Head of caudate nucleus (tissue), 42 donors: Measurements from ENCODE around the gene KIAA0319L.
A peak's percentile ranks its signal among the peaks of the same experiment; 100 is the strongest.

ENCODE experiments used
- DNase-seq, 42 donors: peaks; one replicate each; pipeline versions ENCODE4 v3.0.0 to v3.0.0-alpha.2; 2020 to 2021; ENCODE audit warnings: mixed read lengths in 7 of 42
- intact Hi-C: fragments of 100-400 bp; cut with DNase I; formaldehyde crosslinking; loops from one replicate; pipeline ENCODE4 v1.15.0; 2022

KIAA0319L gene

GRCh38 chr1:35518183-35518582 is 39.0 kb downstream of the KIAA0319L start:
- intact Hi-C loops = no loop called here
- DNase-seq = no peak

GRCh38 chr1:35511305-35511704 is 45.9 kb downstream of the KIAA0319L start:
- intact Hi-C loops = no loop called here
- no peak for DNase-seq

- peak in 1 of 42 donors; percentile 55 for DNase-seq
- intact Hi-C loops = no loop called here
Observed at GRCh38 chr1:35509558-35509957, 47.6 kb downstream of the KIAA0319L start.

GRCh38 chr1:35507947-35508346 is 49.3 kb downstream of the KIAA0319L start:
- no peak for DNase-seq
- intact Hi-C loops = no loop called here

GRCh38 chr1:35506960-35507912 is 50.0 kb downstream of the KIAA0319L start:
- intact Hi-C loops = no loop called here

GRCh38 chr1:35505911-35506798 is 51.0 kb downstream of the KIAA0319L start:
- DNase-seq = no peak
- intact Hi-C loops = no loop called here

More at GRCh38 chr1:35506960-35507912, 50.0 kb downstream of the KIAA0319L start:
- no peak for DNase-seq

GRCh38 chr1:35502242-35502641 is 55.0 kb downstream of the KIAA0319L start:
- intact Hi-C loops = no loop called here
- DNase-seq = no peak

- intact Hi-C loops = no loop called here
- no peak for DNase-seq
Observed at GRCh38 chr1:35500439-35500838, 56.8 kb downstream of the KIAA0319L start.

- DNase-seq = no peak
- intact Hi-C loops = no loop called here
Observed at GRCh38 chr1:35499652-35500176, 57.5 kb downstream of the KIAA0319L start.

GRCh38 chr1:35499231-35499630 is 58.0 kb downstream of the KIAA0319L start:
- intact Hi-C loops = no loop called here
- no peak for DNase-seq

GRCh38 chr1:35497571-35497970 is 59.6 kb downstream of the KIAA0319L start:
- intact Hi-C loops = no loop called here
- no peak for DNase-seq

GRCh38 chr1:35490250-35490649 is 67.0 kb downstream of the KIAA0319L start:
- intact Hi-C loops = no loop called here

GRCh38 chr1:35488336-35488735 is 68.9 kb downstream of the KIAA0319L start:
- DNase-seq = no peak
- intact Hi-C loops = no loop called here

More at GRCh38 chr1:35490250-35490649, 67.0 kb downstream of the KIAA0319L start:
- no peak for DNase-seq

GRCh38 chr1:35486858-35487408 is 70.3 kb downstream of the KIAA0319L start:
- DNase-seq = no peak
- intact Hi-C loops = no loop called here

- intact Hi-C loops = no loop called here
Observed at GRCh38 chr1:35481229-35481628, 76.0 kb downstream of the KIAA0319L start.

GRCh38 chr1:35477870-35478269 is 79.3 kb downstream of the KIAA0319L start:
- intact Hi-C loops = no loop called here
- DNase-seq = no peak

More at GRCh38 chr1:35481229-35481628, 76.0 kb downstream of the KIAA0319L start:
- no peak for DNase-seq

- DNase-seq = no peak
- intact Hi-C loops = no loop called here
Observed at GRCh38 chr1:35475856-35476674, 81.1 kb downstream of the KIAA0319L start.

- DNase-seq = no peak
- intact Hi-C loops = no loop called here
Observed at GRCh38 chr1:35475356-35475755, 81.8 kb downstream of the KIAA0319L start.
